ENCODE measurements around the gene MTIF3. TPM values are rescaled to one million over a fixed set of nuclear protein-coding genes. Genes with fewer than 3 reads are reported as not detected.

Gene MTIF3
- total and polyA plus RNA-seq, 2 donors (not counting 1 experiment from before 2014, with no cell fraction given): 86.8 to 171 TPM

- Histone ChIP-seq H3K4me1 (ENCODE audit: control insufficient read depth in 2 of 2, insufficient read depth in 2 of 2, low read length in 2 of 2) (no peaks in the 10 kb centered on the region), H2AFZ (ENCODE audit: insufficient read depth, low read depth, low read length, poor library complexity, severe bottlenecking) (no peak overlapping the region), H3K9ac (ENCODE audit: low read length) (no peak overlapping the region), H3K27ac (ENCODE audit: low read length in 2 of 2) (no peak overlapping the region), H3K9me3 (ENCODE audit: control extremely low read depth in 1 of 3, control insufficient read depth in 2 of 3, insufficient read depth in 1 of 3, low read length in 2 of 3) (no peaks in the 10 kb centered on the region), H3K79me2 (ENCODE audit: control insufficient read depth, insufficient read depth, low read length) (no peaks in the 10 kb centered on the region), H4K20me1 (ENCODE audit: control insufficient read depth, insufficient read depth, low read length, poor library complexity, severe bottlenecking) (no peaks in the 10 kb centered on the region), H3K4me3 (ENCODE audit: control extremely low read depth in 1 of 5, extremely low read depth in 1 of 5, insufficient read depth in 1 of 5, low read depth in 2 of 5, low read length in 4 of 5) (no peak overlapping the region), H3K36me3 (replicated peaks in 1 of 2; ENCODE audit: control extremely low read depth in 1 of 2, control insufficient read depth in 1 of 2, extremely low read depth in 1 of 2, insufficient read depth in 2 of 2, low read length in 1 of 2) (no peaks in the 10 kb centered on the region), H3K4me2 (replicated peaks; ENCODE audit: low read depth, low read length, poor library complexity, severe bottlenecking) (no peak overlapping the region), H3K27me3 (replicated peaks in 1 of 4; ENCODE audit: control extremely low read depth in 1 of 4, control insufficient read depth in 3 of 4, insufficient read depth in 4 of 4, low read length in 3 of 4) (peaks cover 0 to 5% (median 2%) of the 10 kb centered on the region in 4 experiments)
- POLR2A ChIA-PET: no interaction called here
- no peak for DNase-seq
- H3K4me3 Mint-ChIP-seq: no peak overlapping the region
- H3K27me3 Mint-ChIP-seq: peaks cover 10% of the 10 kb centered on the region
- 50% methylated on average over 2 of the region's 2 CpGs for WGBS (ENCODE audit: insufficient coverage)
- no peak overlapping the region for H3K27ac Mint-ChIP-seq
- intact Hi-C loops (cut with micrococcal nuclease): no loop called here
- no peaks in the 10 kb centered on the region for H3K4me1 Mint-ChIP-seq
- no peak for ATAC-seq (ENCODE audit: low read depth)
- H3K9me3 Mint-ChIP-seq (ENCODE audit: insufficient read depth): no peaks in the 10 kb centered on the region
- CTCF ChIA-PET: interaction anchor here (1.1 kb wide), 1 partner anchor 28 kb away, joined by 6 read pairs; no protein-coding TSS in a partner anchor
- TF ChIP-seq EZH2 (IDR thresholded peaks at IDR 0.05; ENCODE audit: borderline replicate concordance, insufficient read depth, low read depth, low read length, poor library complexity, severe bottlenecking) (no peak), CTCF (IDR thresholded peaks at IDR 0.05) (no peak)
Measured at GRCh38 chr13:27391471-27391870, 58.9 kb downstream of the MTIF3 start.

- TF ChIP-seq EZH2 (IDR thresholded peaks at IDR 0.05; ENCODE audit: borderline replicate concordance, insufficient read depth, low read depth, low read length, poor library complexity, severe bottlenecking) (no peak), CTCF (IDR thresholded peaks at IDR 0.05) (no peak)
- no peak overlapping the region for H2AFZ ChIP-seq (ENCODE audit: insufficient read depth, low read depth, low read length, poor library complexity, severe bottlenecking)
- no peaks in the 10 kb centered on the region for H3K36me3 ChIP-seq (replicated peaks in 1 of 2; ENCODE audit: control extremely low read depth in 1 of 2, control insufficient read depth in 1 of 2, extremely low read depth in 1 of 2, insufficient read depth in 2 of 2, low read length in 1 of 2)
- ChIA-PET CTCF (interaction anchor here (0.5 to 1.4 kb wide), 2 partner anchors 11 to 762 kb away, joined by 3 read pairs; no protein-coding TSS in a partner anchor), POLR2A (no interaction called here)
- H3K4me1 Mint-ChIP-seq: no peaks in the 10 kb centered on the region
- no peak overlapping the region for H3K4me2 ChIP-seq (replicated peaks; ENCODE audit: low read depth, low read length, poor library complexity, severe bottlenecking)
- H3K27ac ChIP-seq (ENCODE audit: low read length in 2 of 2): no peak overlapping the region
- H4K20me1 ChIP-seq (ENCODE audit: control insufficient read depth, insufficient read depth, low read length, poor library complexity, severe bottlenecking): no peaks in the 10 kb centered on the region
- H3K27me3 Mint-ChIP-seq: peaks cover 9% of the 10 kb centered on the region
- H3K9me3 Mint-ChIP-seq (ENCODE audit: insufficient read depth): no peaks in the 10 kb centered on the region
- no peak for ATAC-seq (ENCODE audit: low read depth)
- H3K9ac ChIP-seq (ENCODE audit: low read length): no peak overlapping the region
- H3K27ac Mint-ChIP-seq: no peak overlapping the region
- no peaks in the 10 kb centered on the region for H3K4me1 ChIP-seq (ENCODE audit: control insufficient read depth in 2 of 2, insufficient read depth in 2 of 2, low read length in 2 of 2)
- H3K9me3 ChIP-seq (ENCODE audit: control extremely low read depth in 1 of 3, control insufficient read depth in 2 of 3, insufficient read depth in 1 of 3, low read length in 2 of 3): no peaks in the 10 kb centered on the region
- H3K79me2 ChIP-seq (ENCODE audit: control insufficient read depth, insufficient read depth, low read length): no peaks in the 10 kb centered on the region
- H3K27me3 ChIP-seq (replicated peaks in 1 of 4; ENCODE audit: control extremely low read depth in 1 of 4, control insufficient read depth in 3 of 4, insufficient read depth in 4 of 4, low read length in 3 of 4): no peaks in the 10 kb centered on the region
- no peak for DNase-seq
- H3K4me3 Mint-ChIP-seq: no peak overlapping the region
- no peak overlapping the region for H3K4me3 ChIP-seq (ENCODE audit: control extremely low read depth in 1 of 5, extremely low read depth in 1 of 5, insufficient read depth in 1 of 5, low read depth in 2 of 5, low read length in 4 of 5)
- intact Hi-C loops (cut with micrococcal nuclease): no loop called here
- WGBS (ENCODE audit: insufficient coverage): 92% methylated on average over 4 of the region's 7 CpGs
Measured at GRCh38 chr13:27389891-27390290, 60.5 kb downstream of the MTIF3 start.
